ENCODE results near the gene CCDC179.

Gene CCDC179

GRCh38 chr11:22879630-22880029, 19.4 kb upstream of the CCDC179 start:
- no peak for DNase-seq (ENCODE audit: low read depth)
- TF ChIP-seq CTCF (IDR thresholded peaks at IDR 0.05; ENCODE audit: low read depth, low read length, missing control alignments) = no peak
- H3K4me3 ChIP-seq (ENCODE audit: low read depth, low read length) = no peak overlapping the region

- DNase-seq (ENCODE audit: low read depth) = no peak
- no peak for TF ChIP-seq CTCF (IDR thresholded peaks at IDR 0.05; ENCODE audit: low read depth, low read length, missing control alignments)
- H3K4me3 ChIP-seq (ENCODE audit: low read depth, low read length) = no peak overlapping the region
Measured at GRCh38 chr11:22878604-22879003, 18.3 kb upstream of the CCDC179 start.

GRCh38 chr11:22878039-22878438, 17.8 kb upstream of the CCDC179 start:
- no peak for DNase-seq (ENCODE audit: low read depth)
- no peak for TF ChIP-seq CTCF (IDR thresholded peaks at IDR 0.05; ENCODE audit: low read depth, low read length, missing control alignments)
- no peak overlapping the region for H3K4me3 ChIP-seq (ENCODE audit: low read depth, low read length)

- TF ChIP-seq CTCF (IDR thresholded peaks at IDR 0.05; ENCODE audit: low read depth, low read length, missing control alignments) = peak; percentile 58
- DNase-seq (ENCODE audit: low read depth) = peak; percentile 58
- H3K4me3 ChIP-seq (ENCODE audit: low read depth, low read length) = no peak overlapping the region
Measured at GRCh38 chr11:22875869-22876473, 15.7 kb upstream of the CCDC179 start.

GRCh38 chr11:22869325-22869724, 9.1 kb upstream of the CCDC179 start:
- H3K4me3 ChIP-seq (ENCODE audit: low read depth, low read length) = no peak overlapping the region
- TF ChIP-seq CTCF (IDR thresholded peaks at IDR 0.05; ENCODE audit: low read depth, low read length, missing control alignments) = no peak
- no peak for DNase-seq (ENCODE audit: low read depth)

GRCh38 chr11:22859756-22860155, 518 bp downstream of the CCDC179 start:
- no peak for DNase-seq (ENCODE audit: low read depth)
- TF ChIP-seq CTCF (IDR thresholded peaks at IDR 0.05; ENCODE audit: low read depth, low read length, missing control alignments) = no peak
- H3K4me3 ChIP-seq (ENCODE audit: low read depth, low read length) = no peak overlapping the region

GRCh38 chr11:22851477-22851876, 8.8 kb downstream of the CCDC179 start:
- TF ChIP-seq CTCF (IDR thresholded peaks at IDR 0.05; ENCODE audit: low read depth, low read length, missing control alignments) = no peak
- H3K4me3 ChIP-seq (ENCODE audit: low read depth, low read length) = no peak overlapping the region
- DNase-seq (ENCODE audit: low read depth) = no peak
